Ishikawa (cell line): ENCODE data around the gene RAP2A.

Experiments used
- CEBPB ChIP-seq: IDR thresholded peaks from 2 replicates; pipeline ENCODE4 v1.6.1; 2012
- CREB1 ChIP-seq: IDR thresholded peaks from 2 replicates; pipeline ENCODE4 v1.6.1; 2012; ENCODE audit warnings: low read depth
- EGR1 ChIP-seq: IDR thresholded peaks from 2 replicates; pipeline ENCODE4 v1.6.1; 2012
- EP300 ChIP-seq: IDR thresholded peaks from 2 replicates; pipeline ENCODE4 v1.6.1; 2012; ENCODE audit warnings: borderline replicate concordance
- FOXM1 ChIP-seq: IDR thresholded peaks from 2 replicates; pipeline ENCODE4 v1.6.1; 2012; ENCODE audit warnings: low read depth, borderline replicate concordance
- NFIC ChIP-seq: IDR thresholded peaks from 2 replicates; pipeline ENCODE4 v1.6.1; 2012
- RAD21 ChIP-seq: IDR thresholded peaks from 2 replicates; pipeline ENCODE4 v1.6.1; 2012; ENCODE audit warnings: low read depth
- TAF1 ChIP-seq: IDR thresholded peaks from 2 replicates; pipeline ENCODE4 v1.6.1; 2012; ENCODE audit warnings: low read depth, mild to moderate bottlenecking
- TCF12 ChIP-seq: IDR thresholded peaks from 2 replicates; pipeline ENCODE4 v1.6.1; 2012; ENCODE audit warnings: low read depth
- TEAD4 ChIP-seq: IDR thresholded peaks from 2 replicates; pipeline ENCODE4 v1.6.1; 2012
- YY1 ChIP-seq: IDR thresholded peaks from 2 replicates; pipeline ENCODE4 v1.6.1; 2012; ENCODE audit warnings: low read depth
- ZBTB7A ChIP-seq: IDR thresholded peaks from 2 replicates; pipeline ENCODE4 v1.6.1; 2012; ENCODE audit warnings: low read depth
- TF ChIP-seq, protein P1 (sequence below): IDR thresholded peaks from 2 replicates; pipeline ENCODE4 v1.6.1; 2012
- TF ChIP-seq, protein P2 (sequence below): IDR thresholded peaks from 2 replicates; pipeline ENCODE4 v1.6.1; 2012; ENCODE audit warnings: low read depth, mild to moderate bottlenecking
- TF ChIP-seq, protein P3 (sequence below): IDR thresholded peaks from 2 replicates; pipeline ENCODE4 v1.6.1; 2012

RAP2A gene

DNA sequence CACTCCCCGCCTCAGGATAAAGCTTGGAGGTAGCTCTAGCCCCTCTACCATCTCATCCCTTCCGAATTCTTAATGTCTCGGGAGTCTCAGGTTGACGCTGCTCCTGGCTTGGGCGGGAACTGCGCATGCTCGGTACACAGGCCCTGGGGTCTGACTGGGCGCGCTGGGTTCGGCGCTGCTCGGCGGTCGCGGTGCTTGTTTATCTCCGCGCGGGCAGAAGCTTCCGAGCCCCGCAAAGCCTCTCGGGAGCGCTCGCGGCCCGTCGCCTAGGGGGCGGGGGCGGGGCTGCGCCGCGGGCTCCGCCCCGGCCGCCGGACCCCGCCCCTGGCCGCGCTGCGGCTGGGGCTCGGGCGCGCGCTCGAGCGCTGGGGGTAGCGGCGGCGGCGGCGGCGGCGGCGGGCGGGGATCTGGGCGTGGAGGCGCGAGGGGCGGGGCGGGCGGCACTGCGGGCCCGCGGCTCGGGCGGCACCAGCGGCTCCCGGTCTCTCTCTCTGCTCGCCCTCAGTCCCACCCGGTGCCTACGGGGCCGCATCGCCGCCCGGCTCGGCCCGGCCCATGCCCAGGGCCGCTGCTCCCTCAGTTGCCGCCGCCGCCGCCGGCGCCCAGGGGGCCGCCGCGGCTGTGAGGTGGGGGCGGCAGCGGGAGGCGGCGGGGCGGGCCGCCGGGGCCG lies at the start of gene RAP2A:
Gene RAP2A, plus strand, starts transcription at position 443 of the 670 bp plus-strand sequence. CDS start 302 bp downstream, outside the sequence.
- TF ChIP-seq, protein P1, sequence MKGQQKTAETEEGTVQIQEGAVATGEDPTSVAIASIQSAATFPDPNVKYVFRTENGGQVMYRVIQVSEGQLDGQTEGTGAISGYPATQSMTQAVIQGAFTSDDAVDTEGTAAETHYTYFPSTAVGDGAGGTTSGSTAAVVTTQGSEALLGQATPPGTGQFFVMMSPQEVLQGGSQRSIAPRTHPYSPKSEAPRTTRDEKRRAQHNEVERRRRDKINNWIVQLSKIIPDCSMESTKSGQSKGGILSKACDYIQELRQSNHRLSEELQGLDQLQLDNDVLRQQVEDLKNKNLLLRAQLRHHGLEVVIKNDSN, result no peak
- no peak for TF ChIP-seq YY1
- no peak for TF ChIP-seq ZBTB7A
- TF ChIP-seq NFIC, result no peak
- TF ChIP-seq TEAD4, result no peak
- TF ChIP-seq, protein P2, sequence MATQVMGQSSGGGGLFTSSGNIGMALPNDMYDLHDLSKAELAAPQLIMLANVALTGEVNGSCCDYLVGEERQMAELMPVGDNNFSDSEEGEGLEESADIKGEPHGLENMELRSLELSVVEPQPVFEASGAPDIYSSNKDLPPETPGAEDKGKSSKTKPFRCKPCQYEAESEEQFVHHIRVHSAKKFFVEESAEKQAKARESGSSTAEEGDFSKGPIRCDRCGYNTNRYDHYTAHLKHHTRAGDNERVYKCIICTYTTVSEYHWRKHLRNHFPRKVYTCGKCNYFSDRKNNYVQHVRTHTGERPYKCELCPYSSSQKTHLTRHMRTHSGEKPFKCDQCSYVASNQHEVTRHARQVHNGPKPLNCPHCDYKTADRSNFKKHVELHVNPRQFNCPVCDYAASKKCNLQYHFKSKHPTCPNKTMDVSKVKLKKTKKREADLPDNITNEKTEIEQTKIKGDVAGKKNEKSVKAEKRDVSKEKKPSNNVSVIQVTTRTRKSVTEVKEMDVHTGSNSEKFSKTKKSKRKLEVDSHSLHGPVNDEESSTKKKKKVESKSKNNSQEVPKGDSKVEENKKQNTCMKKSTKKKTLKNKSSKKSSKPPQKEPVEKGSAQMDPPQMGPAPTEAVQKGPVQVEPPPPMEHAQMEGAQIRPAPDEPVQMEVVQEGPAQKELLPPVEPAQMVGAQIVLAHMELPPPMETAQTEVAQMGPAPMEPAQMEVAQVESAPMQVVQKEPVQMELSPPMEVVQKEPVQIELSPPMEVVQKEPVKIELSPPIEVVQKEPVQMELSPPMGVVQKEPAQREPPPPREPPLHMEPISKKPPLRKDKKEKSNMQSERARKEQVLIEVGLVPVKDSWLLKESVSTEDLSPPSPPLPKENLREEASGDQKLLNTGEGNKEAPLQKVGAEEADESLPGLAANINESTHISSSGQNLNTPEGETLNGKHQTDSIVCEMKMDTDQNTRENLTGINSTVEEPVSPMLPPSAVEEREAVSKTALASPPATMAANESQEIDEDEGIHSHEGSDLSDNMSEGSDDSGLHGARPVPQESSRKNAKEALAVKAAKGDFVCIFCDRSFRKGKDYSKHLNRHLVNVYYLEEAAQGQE, result no peak
- TF ChIP-seq EP300, result no peak
- 0 out of 2 replicates have a peak, but pooled peaks have one; percentile 11 for TF ChIP-seq TAF1
- TF ChIP-seq FOXM1, result no peak
- TF ChIP-seq CREB1, result no peak
- peak; percentile 5; the same call in 1 of the 2 replicates for TF ChIP-seq RAD21
- TF ChIP-seq, protein P3, sequence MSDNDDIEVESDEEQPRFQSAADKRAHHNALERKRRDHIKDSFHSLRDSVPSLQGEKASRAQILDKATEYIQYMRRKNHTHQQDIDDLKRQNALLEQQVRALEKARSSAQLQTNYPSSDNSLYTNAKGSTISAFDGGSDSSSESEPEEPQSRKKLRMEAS, result no peak
- TF ChIP-seq CEBPB, result no peak
- no peak; the same call in 1 of the 2 replicates for TF ChIP-seq TCF12
- TF ChIP-seq EGR1, result no peak

DNA sequence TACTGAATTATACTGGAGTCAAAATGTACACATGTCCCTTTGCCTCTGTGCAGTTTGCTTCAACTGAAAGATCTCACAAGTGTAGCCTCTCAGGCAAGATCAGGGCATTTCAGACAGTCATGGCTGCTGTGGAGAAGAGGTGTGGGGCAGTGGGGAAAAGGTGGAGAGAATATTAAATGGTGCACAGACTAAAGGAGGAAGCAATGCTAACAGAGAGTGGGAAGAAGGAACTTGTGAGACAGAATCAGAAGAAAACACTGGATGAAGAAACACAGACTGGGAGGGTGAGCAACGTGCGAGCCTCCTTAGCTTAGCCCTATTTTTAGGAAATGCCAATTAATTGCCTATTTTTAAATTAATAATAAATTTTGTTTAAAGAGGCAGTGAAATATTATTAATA lies 49.6 kb upstream of the RAP2A start:
- TF ChIP-seq TCF12 (no peak), CEBPB (no peak), YY1 (no peak), TAF1 (no peak), CREB1 (no peak)
- TF ChIP-seq, protein P2, result no peak
- TF ChIP-seq, protein P3, result no peak

DNA sequence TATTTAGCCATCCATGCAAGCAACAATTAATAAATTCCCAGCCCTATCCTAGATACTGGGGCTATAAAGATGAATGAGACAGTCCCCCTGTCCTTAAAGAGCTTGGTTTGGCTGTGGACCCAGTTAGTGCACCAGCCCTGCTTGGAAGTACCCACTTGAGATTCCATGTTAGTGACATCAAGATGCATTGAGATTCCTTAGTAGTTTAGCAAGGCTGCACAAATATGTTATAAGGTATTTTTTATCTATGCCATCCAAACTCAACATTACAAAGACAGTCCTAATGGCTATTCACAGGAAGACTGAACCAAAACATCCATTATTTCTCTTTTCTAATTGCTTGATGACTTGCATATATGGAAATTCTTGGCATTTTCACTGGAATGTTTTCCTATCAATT lies 48.8 kb upstream of the RAP2A start:
- no peak for TF ChIP-seq CEBPB
- TF ChIP-seq TCF12, result no peak
- no peak for TF ChIP-seq ZBTB7A
- TF ChIP-seq CREB1, result no peak
- TF ChIP-seq, protein P3, result no peak
- no peak for TF ChIP-seq TAF1
- TF ChIP-seq NFIC, result no peak
- no peak for TF ChIP-seq EGR1
- TF ChIP-seq, protein P2, result no peak
- no peak for TF ChIP-seq FOXM1
- TF ChIP-seq TEAD4, result no peak
- TF ChIP-seq YY1, result no peak
- TF ChIP-seq EP300, result no peak
- TF ChIP-seq, protein P1, result no peak

DNA sequence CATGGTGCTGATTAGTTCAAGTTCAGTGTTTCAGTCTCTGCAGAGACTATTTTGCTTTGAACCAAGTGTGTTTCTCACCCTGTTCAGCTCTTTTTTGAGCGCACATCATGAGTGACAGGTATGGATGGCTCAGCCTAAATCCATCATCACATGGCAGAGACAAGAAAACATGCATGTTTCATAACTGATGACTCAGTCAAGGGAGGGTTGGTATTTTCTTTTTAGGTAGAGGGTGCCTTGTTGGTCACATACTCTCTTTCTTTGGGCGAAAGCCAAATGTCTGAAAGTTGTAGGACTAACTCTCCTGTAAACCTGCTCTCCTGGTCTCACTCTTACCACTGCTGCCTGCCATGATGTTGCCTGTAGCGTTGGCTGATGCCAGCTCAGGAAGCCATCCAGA lies 48.1 kb upstream of the RAP2A start:
- TF ChIP-seq YY1 (no peak), TCF12 (no peak)
- TF ChIP-seq, protein P3, result no peak
